ENCODE results near the gene NNT.
"Not testable (repeated sequence)": the region's sequence is repeated elsewhere in the genome, so short reads cannot be mapped to it uniquely, and the experiment has no call there.

The NNT gene

GRCh38 chr5:43634621-43635020, 31.6 kb downstream of the NNT start:
- no peak for DNase-seq

- DNase-seq, result no peak
Observed at GRCh38 chr5:43635374-43635773, 32.4 kb downstream of the NNT start.

- DNase-seq, result no peak
Observed at GRCh38 chr5:43636076-43636475, 33.1 kb downstream of the NNT start.

- no peak for DNase-seq
Observed at GRCh38 chr5:43637416-43637815, 34.4 kb downstream of the NNT start.

- no peak for DNase-seq
Observed at GRCh38 chr5:43638107-43638506, 35.1 kb downstream of the NNT start.

- DNase-seq, result no peak
Observed at GRCh38 chr5:43638546-43638945, 35.6 kb downstream of the NNT start.

- no peak for DNase-seq
Observed at GRCh38 chr5:43639566-43639965, 36.6 kb downstream of the NNT start.

GRCh38 chr5:43642428-43642827, 39.4 kb downstream of the NNT start:
- no peak for DNase-seq

GRCh38 chr5:43643327-43643726, 40.3 kb downstream of the NNT start:
- DNase-seq, result no peak

GRCh38 chr5:43643750-43644149, 40.8 kb downstream of the NNT start:
- no peak for DNase-seq

- DNase-seq, result no peak
Observed at GRCh38 chr5:43646992-43647391, 44.0 kb downstream of the NNT start.

- no peak for DNase-seq
Observed at GRCh38 chr5:43647789-43648188, 44.8 kb downstream of the NNT start.

GRCh38 chr5:43648499-43649124, 45.6 kb downstream of the NNT start:
- DNase-seq, result no peak

- DNase-seq, result no peak
Observed at GRCh38 chr5:43649256-43649655, 46.3 kb downstream of the NNT start.

GRCh38 chr5:43652537-43653302, 49.7 kb downstream of the NNT start:
- no peak for DNase-seq

- DNase-seq, result no peak
Observed at GRCh38 chr5:43658509-43658908, 55.5 kb downstream of the NNT start.

GRCh38 chr5:43659075-43659474, 56.1 kb downstream of the NNT start:
- no peak for DNase-seq

GRCh38 chr5:43661102-43661501, 58.1 kb downstream of the NNT start:
- DNase-seq, result no peak

- DNase-seq, result no peak
Observed at GRCh38 chr5:43663916-43664315, 60.9 kb downstream of the NNT start.

- no peak for DNase-seq
Observed at GRCh38 chr5:43664501-43665040, 61.6 kb downstream of the NNT start.

GRCh38 chr5:43665749-43666148, 62.8 kb downstream of the NNT start:
- not testable (repeated sequence) for DNase-seq

GRCh38 chr5:43666728-43667127, 63.7 kb downstream of the NNT start:
- DNase-seq, result not testable (repeated sequence)

- not testable (repeated sequence) for DNase-seq
Observed at GRCh38 chr5:43667379-43667778, 64.4 kb downstream of the NNT start.

- no peak for DNase-seq
Observed at GRCh38 chr5:43674536-43674935, 71.6 kb downstream of the NNT start.

Measured in GF-D8 (cell line).